Right renal pelvis (tissue), 4 donors: ENCODE data around the gene KRT79. TPM values are rescaled to one million over a fixed set of nuclear protein-coding genes. Genes with fewer than 3 reads are reported as not detected.
"Not testable (repeated sequence)": the region's sequence is repeated elsewhere in the genome, so short reads cannot be mapped to it uniquely, and the experiment has no call there.

Experiments
- DNase-seq, 4 donors: peaks; one replicate each; pipeline ENCODE4 v3.0.0-alpha.2; 2013; ENCODE audit warnings: low read depth in 4 of 4, low spot score in 3 of 4, missing footprints in 1 of 4
- polyA plus RNA-seq, 4 donors: library from polyadenylated mRNA; unstranded; fragments of 120-200 nt; gene quantifications; one replicate each; pipeline ENCODE4 v1.2.1, GENCODE V29; 2013; ENCODE audit not compliant: insufficient read length in 4 of 4

KRT79 gene
- polyA plus RNA-seq, 4 donors: not detected

- DNase-seq: no peak
Observed at GRCh38 chr12:52807544-52808470, 26.3 kb downstream of the KRT79 start.

GRCh38 chr12:52806821-52807543 lies 27.1 kb downstream of the KRT79 start:
- no peak for DNase-seq

GRCh38 chr12:52806169-52806811 lies 27.8 kb downstream of the KRT79 start:
- DNase-seq: no peak

GRCh38 chr12:52805739-52806138 lies 28.4 kb downstream of the KRT79 start:
- no peak for DNase-seq

GRCh38 chr12:52805000-52805399 lies 29.1 kb downstream of the KRT79 start:
- no peak for DNase-seq

GRCh38 chr12:52802442-52802841 lies 31.7 kb downstream of the KRT79 start:
- no peak for DNase-seq

GRCh38 chr12:52801773-52802172 lies 32.3 kb downstream of the KRT79 start:
- DNase-seq: no peak

GRCh38 chr12:52800259-52800917 lies 33.7 kb downstream of the KRT79 start:
- no peak for DNase-seq

- no peak for DNase-seq
Observed at GRCh38 chr12:52799505-52800211, 34.5 kb downstream of the KRT79 start.

- no peak for DNase-seq
Observed at GRCh38 chr12:52798671-52799504, 35.2 kb downstream of the KRT79 start.

- no peak for DNase-seq
Observed at GRCh38 chr12:52798003-52798670, 36.0 kb downstream of the KRT79 start.

- no peak for DNase-seq
Observed at GRCh38 chr12:52797529-52797894, 36.6 kb downstream of the KRT79 start.

- DNase-seq: no peak
Observed at GRCh38 chr12:52796839-52797528, 37.1 kb downstream of the KRT79 start.

- no peak for DNase-seq
Observed at GRCh38 chr12:52796429-52796794, 37.7 kb downstream of the KRT79 start.

- DNase-seq: no peak
Observed at GRCh38 chr12:52795694-52796428, 38.2 kb downstream of the KRT79 start, which contains the start of gene KRT3. TSS of gene KRT3 (minus strand) at chr12:52796117. CDS start at chr12:52796042, 75 bp downstream.

GRCh38 chr12:52795332-52795674 lies 38.8 kb downstream of the KRT79 start:
- DNase-seq: not testable (repeated sequence)

GRCh38 chr12:52794479-52795331 lies 39.4 kb downstream of the KRT79 start:
- no peak for DNase-seq
